ENCODE data around the gene PTPRD.

The PTPRD gene

DNA sequence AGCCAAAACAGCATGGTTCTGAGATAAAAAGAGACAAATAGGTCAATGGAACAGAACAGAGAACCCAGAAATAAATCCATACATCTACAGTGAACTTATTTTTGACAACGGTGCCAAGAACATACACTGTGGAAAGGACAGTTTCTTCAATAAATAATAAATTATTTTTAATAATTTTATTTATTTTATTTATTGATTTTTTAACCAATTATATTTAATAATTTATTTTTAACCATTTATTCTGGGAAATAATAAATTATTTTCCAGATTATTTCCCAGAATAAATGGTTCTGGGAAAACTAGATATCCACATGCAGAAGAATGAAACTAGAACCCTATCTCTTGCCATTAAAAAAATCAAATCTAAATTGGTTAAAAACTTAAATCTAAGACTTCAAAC is 1669.4 kb downstream of the PTPRD start:
- ChIA-PET CTCF (no interaction called here), POLR2A (no interaction called here)
- no peaks in the 10 kb centered on the region for H3K4me1 ChIP-seq (ENCODE audit: control insufficient read depth, insufficient read depth, low read length)
- no peak overlapping the region for H3K4me3 ChIP-seq (ENCODE audit: low read depth, low read length)
- H3K9me3 ChIP-seq (ENCODE audit: control insufficient read depth, insufficient read depth, low read depth, low read length) = no peaks in the 10 kb centered on the region
- TF ChIP-seq ZNF174 (tag by site-specific recombination; IDR thresholded peaks at IDR 0.05) (no peak), ZNF610 (tag by site-specific recombination; IDR thresholded peaks at IDR 0.05; ENCODE audit: borderline replicate concordance) (no peak), ZNF707 (tag by site-specific recombination; IDR thresholded peaks at IDR 0.05) (no peak), ZNF404 (tag by site-specific recombination; IDR thresholded peaks at IDR 0.05) (no peak), ZNF521 (tag by site-specific recombination; IDR thresholded peaks at IDR 0.05) (no peak)
- H3K27ac ChIP-seq (ENCODE audit: extremely low read depth, low read depth, low read length) = no peak overlapping the region
- H3K36me3 ChIP-seq (ENCODE audit: control insufficient read depth in 2 of 2, insufficient read depth in 1 of 2, low read length in 2 of 2) = no peaks in the 10 kb centered on the region

DNA sequence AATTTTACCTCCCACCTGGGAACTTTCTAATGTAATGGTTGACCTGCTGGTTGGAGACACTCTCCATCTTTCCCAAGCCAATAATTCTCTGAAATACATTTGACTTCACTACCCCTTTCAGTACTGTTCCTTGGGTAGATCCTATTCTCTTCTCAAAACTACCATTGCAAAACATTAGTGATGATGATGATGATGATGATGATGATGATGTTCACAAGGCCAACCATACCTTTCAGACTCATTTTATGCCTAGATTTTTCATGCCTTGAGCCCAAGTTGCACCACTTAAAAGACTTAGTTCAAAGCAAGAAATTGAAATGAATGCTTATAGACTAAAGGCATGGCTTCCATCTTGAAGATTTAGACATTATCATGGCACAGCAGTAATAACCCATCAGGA is 1672.2 kb downstream of the PTPRD start:
- Histone ChIP-seq H3K27ac (ENCODE audit: extremely low read depth, low read depth, low read length) (no peak overlapping the region), H3K4me1 (ENCODE audit: control insufficient read depth, insufficient read depth, low read length) (no peaks in the 10 kb centered on the region), H3K36me3 (ENCODE audit: control insufficient read depth in 2 of 2, insufficient read depth in 1 of 2, low read length in 2 of 2) (no peaks in the 10 kb centered on the region), H3K4me3 (ENCODE audit: low read depth, low read length) (no peak overlapping the region), H3K9me3 (ENCODE audit: control insufficient read depth, insufficient read depth, low read depth, low read length) (no peaks in the 10 kb centered on the region)
- TF ChIP-seq, protein P1, sequence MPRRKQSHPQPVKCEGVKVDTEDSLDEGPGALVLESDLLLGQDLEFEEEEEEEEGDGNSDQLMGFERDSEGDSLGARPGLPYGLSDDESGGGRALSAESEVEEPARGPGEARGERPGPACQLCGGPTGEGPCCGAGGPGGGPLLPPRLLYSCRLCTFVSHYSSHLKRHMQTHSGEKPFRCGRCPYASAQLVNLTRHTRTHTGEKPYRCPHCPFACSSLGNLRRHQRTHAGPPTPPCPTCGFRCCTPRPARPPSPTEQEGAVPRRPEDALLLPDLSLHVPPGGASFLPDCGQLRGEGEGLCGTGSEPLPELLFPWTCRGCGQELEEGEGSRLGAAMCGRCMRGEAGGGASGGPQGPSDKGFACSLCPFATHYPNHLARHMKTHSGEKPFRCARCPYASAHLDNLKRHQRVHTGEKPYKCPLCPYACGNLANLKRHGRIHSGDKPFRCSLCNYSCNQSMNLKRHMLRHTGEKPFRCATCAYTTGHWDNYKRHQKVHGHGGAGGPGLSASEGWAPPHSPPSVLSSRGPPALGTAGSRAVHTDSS (tag by site-specific recombination; IDR thresholded peaks at IDR 0.05) = peak; percentile 56; the same call in 1 of the 2 replicates
- TF ChIP-seq, protein P2, sequence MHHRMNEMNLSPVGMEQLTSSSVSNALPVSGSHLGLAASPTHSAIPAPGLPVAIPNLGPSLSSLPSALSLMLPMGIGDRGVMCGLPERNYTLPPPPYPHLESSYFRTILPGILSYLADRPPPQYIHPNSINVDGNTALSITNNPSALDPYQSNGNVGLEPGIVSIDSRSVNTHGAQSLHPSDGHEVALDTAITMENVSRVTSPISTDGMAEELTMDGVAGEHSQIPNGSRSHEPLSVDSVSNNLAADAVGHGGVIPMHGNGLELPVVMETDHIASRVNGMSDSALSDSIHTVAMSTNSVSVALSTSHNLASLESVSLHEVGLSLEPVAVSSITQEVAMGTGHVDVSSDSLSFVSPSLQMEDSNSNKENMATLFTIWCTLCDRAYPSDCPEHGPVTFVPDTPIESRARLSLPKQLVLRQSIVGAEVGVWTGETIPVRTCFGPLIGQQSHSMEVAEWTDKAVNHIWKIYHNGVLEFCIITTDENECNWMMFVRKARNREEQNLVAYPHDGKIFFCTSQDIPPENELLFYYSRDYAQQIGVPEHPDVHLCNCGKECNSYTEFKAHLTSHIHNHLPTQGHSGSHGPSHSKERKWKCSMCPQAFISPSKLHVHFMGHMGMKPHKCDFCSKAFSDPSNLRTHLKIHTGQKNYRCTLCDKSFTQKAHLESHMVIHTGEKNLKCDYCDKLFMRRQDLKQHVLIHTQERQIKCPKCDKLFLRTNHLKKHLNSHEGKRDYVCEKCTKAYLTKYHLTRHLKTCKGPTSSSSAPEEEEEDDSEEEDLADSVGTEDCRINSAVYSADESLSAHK (tag by site-specific recombination; IDR thresholded peaks at IDR 0.05) = no peak
- POLR2A ChIA-PET = no interaction called here
- CTCF ChIA-PET = no interaction called here

DNA sequence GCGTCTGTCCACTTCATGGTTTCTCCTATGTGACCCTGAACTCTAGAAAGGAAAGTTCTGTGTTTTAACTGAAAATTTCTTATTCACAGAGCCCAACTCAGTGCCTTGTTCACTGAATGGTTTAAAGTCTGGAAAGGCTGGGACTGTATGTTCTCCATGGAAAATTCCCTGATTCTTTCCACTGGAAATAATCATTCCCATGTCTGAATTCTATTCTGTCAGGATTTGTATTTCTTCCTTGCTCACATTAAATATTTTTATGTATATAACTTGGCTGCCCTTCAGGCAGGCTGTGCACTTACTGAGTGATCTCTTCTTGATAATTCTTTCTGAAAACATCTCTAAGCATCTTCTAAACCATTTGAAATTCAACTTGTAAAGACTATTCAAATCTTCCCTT is 1686.3 kb downstream of the PTPRD start:
- Histone ChIP-seq H3K4me1 (ENCODE audit: control insufficient read depth, insufficient read depth, low read length) (no peaks in the 10 kb centered on the region), H3K4me3 (ENCODE audit: low read depth, low read length) (no peak overlapping the region), H3K27ac (ENCODE audit: extremely low read depth, low read depth, low read length) (no peak overlapping the region), H3K36me3 (ENCODE audit: control insufficient read depth in 2 of 2, insufficient read depth in 1 of 2, low read length in 2 of 2) (no peaks in the 10 kb centered on the region), H3K9me3 (ENCODE audit: control insufficient read depth, insufficient read depth, low read depth, low read length) (no peaks in the 10 kb centered on the region)
- POLR2A ChIA-PET = no interaction called here
- no peak for TF ChIP-seq ZNF791 (tag by site-specific recombination; IDR thresholded peaks at IDR 0.05)
- no peak for TF ChIP-seq ZNF138 (tag by site-specific recombination; IDR thresholded peaks at IDR 0.05; ENCODE audit: borderline replicate concordance)
- TF ChIP-seq ZNF274 (IDR thresholded peaks at IDR 0.05; ENCODE audit: low read length) = no peak
- TF ChIP-seq ZNF274 (tag by site-specific recombination; IDR thresholded peaks at IDR 0.05; ENCODE audit: borderline replicate concordance) = no peak
- TF ChIP-seq, protein P3, sequence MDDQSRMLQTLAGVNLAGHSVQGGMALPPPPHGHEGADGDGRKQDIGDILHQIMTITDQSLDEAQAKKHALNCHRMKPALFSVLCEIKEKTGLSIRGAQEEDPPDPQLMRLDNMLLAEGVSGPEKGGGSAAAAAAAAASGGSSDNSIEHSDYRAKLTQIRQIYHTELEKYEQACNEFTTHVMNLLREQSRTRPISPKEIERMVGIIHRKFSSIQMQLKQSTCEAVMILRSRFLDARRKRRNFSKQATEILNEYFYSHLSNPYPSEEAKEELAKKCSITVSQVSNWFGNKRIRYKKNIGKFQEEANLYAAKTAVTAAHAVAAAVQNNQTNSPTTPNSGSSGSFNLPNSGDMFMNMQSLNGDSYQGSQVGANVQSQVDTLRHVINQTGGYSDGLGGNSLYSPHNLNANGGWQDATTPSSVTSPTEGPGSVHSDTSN (CRISPR knock-in tag; IDR thresholded peaks at IDR 0.05) = no peak
- TF ChIP-seq, protein P4, sequence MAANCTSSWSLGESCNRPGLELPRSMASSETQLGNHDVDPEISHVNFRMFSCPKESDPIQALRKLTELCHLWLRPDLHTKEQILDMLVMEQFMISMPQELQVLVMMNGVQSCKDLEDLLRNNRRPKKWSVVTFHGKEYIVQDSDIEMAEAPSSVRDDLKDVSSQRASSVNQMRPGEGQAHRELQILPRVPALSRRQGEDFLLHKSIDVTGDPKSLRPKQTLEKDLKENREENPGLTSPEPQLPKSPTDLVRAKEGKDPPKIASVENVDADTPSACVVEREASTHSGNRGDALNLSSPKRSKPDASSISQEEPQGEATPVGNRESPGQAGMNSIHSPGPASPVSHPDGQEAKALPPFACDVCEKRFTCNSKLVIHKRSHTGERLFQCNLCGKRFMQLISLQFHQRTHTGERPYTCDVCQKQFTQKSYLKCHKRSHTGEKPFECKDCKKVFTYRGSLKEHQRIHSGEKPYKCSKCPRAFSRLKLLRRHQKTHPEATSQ (tag by site-specific recombination; IDR thresholded peaks at IDR 0.05) = no peak
- TF ChIP-seq ZNF596 (tag by site-specific recombination; IDR thresholded peaks at IDR 0.05) = no peak
- no peak for TF ChIP-seq ZNF10 (tag by site-specific recombination; IDR thresholded peaks at IDR 0.05)
- TF ChIP-seq ZNF549 (tag by site-specific recombination; IDR thresholded peaks at IDR 0.05) = no peak
- CTCF ChIA-PET = no interaction called here
